AG09319 (cell line): ENCODE data around the gene PGM2L1.

ENCODE experiments used
- DNase-seq: peaks from one replicate; pipeline ENCODE4 v3.0.0-alpha.2; 2010; ENCODE audit warnings: low read depth; ENCODE audit errors: extremely low read depth
- CTCF ChIP-seq: IDR thresholded peaks from 2 replicates; pipeline ENCODE4 v1.5.1; 2011; ENCODE audit warnings: low read depth, mild to moderate bottlenecking, inconsistent platforms, low read length, moderate library complexity

Gene PGM2L1

GRCh38 chr11:74312326-74312725, 85.9 kb downstream of the PGM2L1 start:
- no peak for DNase-seq
- no peak for TF ChIP-seq CTCF

- no peak for DNase-seq
- no peak; the same call in 1 of the 2 replicates for TF ChIP-seq CTCF
Observed at GRCh38 chr11:74311352-74311926, 86.8 kb downstream of the PGM2L1 start, which contains the start of gene P4HA3. Gene P4HA3, minus strand, starts transcription at chr11:74311640. Its CDS starts 29 bp downstream, at chr11:74311611.

DNA sequence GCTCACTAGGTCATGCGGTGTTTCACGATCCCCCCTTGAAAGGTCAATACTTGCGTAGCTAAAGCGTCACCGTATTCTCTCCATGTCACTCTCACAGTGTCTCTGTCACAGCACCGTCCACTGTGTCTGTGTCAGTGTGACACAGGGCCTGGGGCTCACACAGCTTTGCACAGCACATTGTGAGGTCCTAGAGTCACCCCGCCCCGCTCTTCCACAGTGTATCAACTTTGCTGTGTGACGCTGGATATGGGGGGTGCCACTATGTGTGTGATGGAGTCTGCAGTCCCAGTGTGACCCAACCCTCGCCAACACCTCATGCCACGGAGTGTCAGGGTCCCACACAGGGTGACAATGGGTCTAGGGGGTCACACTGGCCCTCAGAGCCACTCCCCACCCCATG, 87.4 kb downstream of the PGM2L1 start:
- no peak for TF ChIP-seq CTCF
- DNase-seq, result no peak

DNA sequence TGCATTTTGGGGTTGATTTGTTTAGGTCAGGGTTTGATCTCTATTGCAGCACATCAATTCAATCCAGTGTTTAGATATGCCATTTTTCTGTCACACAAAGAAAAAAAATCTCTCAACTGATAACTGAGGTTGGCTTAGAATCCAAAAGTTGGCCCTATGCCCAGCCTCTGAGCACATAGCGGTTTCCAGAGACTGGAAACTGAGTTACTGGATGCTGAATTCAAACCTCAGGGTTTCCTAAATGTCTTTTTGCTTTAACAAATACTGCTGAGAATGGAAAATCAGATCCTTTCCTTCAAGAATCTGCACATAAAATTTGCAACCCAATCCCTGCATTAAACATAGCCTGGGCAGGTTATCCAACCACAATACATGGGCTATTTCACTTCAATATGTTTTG, 90.8 kb downstream of the PGM2L1 start:
- DNase-seq, result no peak
- TF ChIP-seq CTCF, result no peak

DNA sequence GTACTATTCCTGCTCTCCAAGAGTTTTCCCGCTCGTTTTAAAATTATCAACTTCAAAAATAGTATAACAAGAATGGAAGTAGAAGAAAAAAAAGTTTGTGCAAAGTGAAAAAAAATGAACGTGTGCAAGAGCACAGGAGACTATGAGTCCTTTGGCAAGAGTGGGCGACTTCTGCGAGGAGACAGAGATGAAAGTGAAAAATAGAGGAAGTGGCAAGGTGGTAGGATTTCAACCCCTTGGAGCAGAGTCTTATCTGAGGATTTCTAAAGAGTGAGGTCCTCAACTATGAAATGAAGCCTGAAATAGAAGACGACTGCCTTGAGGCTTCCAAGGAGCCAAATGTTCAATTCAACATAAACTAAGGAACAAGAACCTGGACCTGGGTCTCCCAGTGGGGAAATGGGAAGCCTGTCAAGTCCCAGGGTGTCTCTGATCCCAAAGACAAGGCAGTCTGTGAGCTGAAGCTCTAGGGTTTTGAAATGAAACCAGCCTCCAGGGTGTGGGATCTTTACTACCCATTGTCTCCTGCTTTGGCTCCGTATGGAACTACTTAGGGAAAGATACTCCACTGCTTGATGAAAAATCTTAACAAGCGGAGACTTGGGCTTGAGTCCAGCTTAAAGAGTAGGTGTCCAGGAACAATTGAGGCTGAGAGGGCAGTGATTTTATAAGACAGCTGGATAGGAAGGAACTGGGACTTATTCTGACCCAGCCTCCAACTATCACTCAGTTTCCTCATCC, 91.6 kb downstream of the PGM2L1 start:
- no peak for TF ChIP-seq CTCF
- DNase-seq, result no peak

- DNase-seq, result no peak
- no peak for TF ChIP-seq CTCF
Observed at GRCh38 chr11:74299015-74299414, 99.2 kb downstream of the PGM2L1 start.

DNA sequence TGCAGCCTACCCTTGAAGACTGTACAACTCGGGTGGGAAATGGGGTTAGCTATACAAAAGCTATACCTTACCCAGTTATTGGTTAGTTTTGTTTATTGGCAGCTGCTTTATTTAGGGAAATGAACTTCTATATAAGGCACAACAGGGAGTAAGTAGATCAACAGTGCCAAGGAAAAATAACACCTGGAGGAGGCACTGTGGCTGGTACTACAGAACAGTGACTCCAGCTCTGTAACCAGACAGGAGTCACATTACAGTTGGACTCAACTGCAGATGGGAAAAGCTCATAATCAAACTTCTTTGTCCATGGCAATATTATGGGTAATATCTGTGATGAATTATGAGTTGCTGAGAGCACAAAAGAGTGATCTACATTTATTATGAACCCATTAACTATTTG, 100.7 kb downstream of the PGM2L1 start:
- no peak for DNase-seq
- no peak for TF ChIP-seq CTCF
